HEK293 (cell line): ENCODE measurements around the gene DIP2A.

ENCODE experiments used
- CTCF ChIP-seq: fragments of 450-650 bp; formaldehyde crosslinking; IDR thresholded peaks from 2 replicates; pipeline ENCODE4 v1.5.1; 2016; ENCODE audit warnings: missing biosample characterization, missing genetic modification characterization
- GFI1B ChIP-seq: fragments of 450-650 bp; formaldehyde crosslinking; IDR thresholded peaks from 2 replicates; pipeline ENCODE4 v1.5.1; 2016; ENCODE audit warnings: missing biosample characterization, missing genetic modification characterization
- HOXC10 ChIP-seq: sonication (generic); formaldehyde crosslinking; IDR thresholded peaks from 2 replicates; pipeline ENCODE4 v1.8.1; 2023; ENCODE audit warnings: mild to moderate bottlenecking, missing genetic modification reagents
- MZF1 ChIP-seq: fragments of 450-650 bp; formaldehyde crosslinking; IDR thresholded peaks from 2 replicates; pipeline ENCODE4 v1.5.1; 2017; ENCODE audit warnings: missing biosample characterization, missing genetic modification characterization, borderline replicate concordance
- SP3 ChIP-seq: fragments of 450-650 bp; formaldehyde crosslinking; IDR thresholded peaks from 2 replicates; pipeline ENCODE4 v1.5.1; 2016; ENCODE audit warnings: missing biosample characterization, missing genetic modification characterization
- YY1 ChIP-seq: fragments of 450-650 bp; formaldehyde crosslinking; IDR thresholded peaks from 2 replicates; pipeline ENCODE4 v1.5.1; 2018; ENCODE audit warnings: missing biosample characterization, missing genetic modification characterization
- ZFP37 ChIP-seq: fragments of 450-650 bp; formaldehyde crosslinking; IDR thresholded peaks from 2 replicates; pipeline ENCODE4 v1.5.1; 2016; ENCODE audit warnings: missing biosample characterization, missing genetic modification characterization
- ZNF785 ChIP-seq: fragments of 450-650 bp; formaldehyde crosslinking; IDR thresholded peaks from 2 replicates; pipeline ENCODE4 v1.5.1; 2016; ENCODE audit warnings: missing biosample characterization, missing genetic modification characterization

GRCh38 chr21:46537026-46537425, 78.3 kb downstream of the DIP2A start:
- no peak for TF ChIP-seq YY1 (tag by site-specific recombination)
- no peak for TF ChIP-seq SP3 (tag by site-specific recombination)
- no peak for TF ChIP-seq HOXC10 (CRISPR knock-in tag)
- no peak for TF ChIP-seq ZNF785
- TF ChIP-seq CTCF (tag by site-specific recombination): no peak
- TF ChIP-seq MZF1 (tag by site-specific recombination): no peak
- no peak for TF ChIP-seq ZFP37 (tag by site-specific recombination)
- TF ChIP-seq GFI1B (tag by site-specific recombination): no peak
